ENCODE measurements around the gene TLE2. TPM values are rescaled to one million over a fixed set of nuclear protein-coding genes. Genes with fewer than 3 reads are reported as not detected.
A peak's percentile ranks its signal among the peaks of the same experiment; 100 is the strongest.

TLE2 gene
- total and polyA plus RNA-seq, 2 donors from 2014 or later: 28.2 to 76.6 TPM

DNA sequence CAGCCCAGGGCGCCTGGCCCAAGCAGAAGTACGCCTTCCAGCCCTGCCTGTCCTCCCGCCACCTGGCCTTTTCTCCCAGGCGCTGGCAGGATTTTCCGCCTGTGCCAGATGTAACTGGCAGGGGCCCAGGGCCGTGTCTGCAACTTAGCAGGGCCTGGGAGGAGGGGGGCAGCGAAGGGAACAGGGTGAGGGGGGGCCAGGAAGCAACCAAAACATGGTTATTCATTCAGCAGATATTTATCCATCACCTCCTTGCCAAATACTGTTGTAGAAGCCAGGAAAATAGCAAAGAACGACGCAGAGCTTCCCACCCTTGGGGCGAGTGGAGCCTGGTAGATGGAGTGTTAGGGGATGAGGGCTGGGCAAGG lies 46.1 kb downstream of the TLE2 start:
- no peak for FAIRE-seq
- H3K27ac ChIP-seq (ENCODE audit: low read depth in 2 of 2, low read length in 2 of 2): peak overlapping the region; percentile 82 to 93
- intact Hi-C loops (cut with DNase I): no loop called here
- H3K4me3 ChIP-seq (ENCODE audit: low read length in 3 of 3): no peak overlapping the region
- H3K9ac ChIP-seq (ENCODE audit: low read length in 3 of 3): peak overlapping the region in 1 of 3 donors; percentile 15
- H3K36me3 ChIP-seq (ENCODE audit: control insufficient read depth in 2 of 3, insufficient read depth in 3 of 3, low read length in 3 of 3): no peaks in the 10 kb centered on the region
- H3K9me3 ChIP-seq (ENCODE audit: control insufficient read depth in 2 of 3, insufficient read depth in 1 of 3, low read length in 3 of 3): no peaks in the 10 kb centered on the region
- DNase-seq: peak in 4 of 5 donors; percentile 59 to 96 (median 70)
- no peaks in the 10 kb centered on the region for H3K27me3 ChIP-seq (ENCODE audit: control insufficient read depth, insufficient read depth, low read length)
- peaks cover 0 to 18% (median 12%) of the 10 kb centered on the region in 3 donors for H3K4me1 ChIP-seq (ENCODE audit: control insufficient read depth in 2 of 3, insufficient read depth in 2 of 3, low read depth in 1 of 3, low read length in 3 of 3)
- TF ChIP-seq, protein P1, sequence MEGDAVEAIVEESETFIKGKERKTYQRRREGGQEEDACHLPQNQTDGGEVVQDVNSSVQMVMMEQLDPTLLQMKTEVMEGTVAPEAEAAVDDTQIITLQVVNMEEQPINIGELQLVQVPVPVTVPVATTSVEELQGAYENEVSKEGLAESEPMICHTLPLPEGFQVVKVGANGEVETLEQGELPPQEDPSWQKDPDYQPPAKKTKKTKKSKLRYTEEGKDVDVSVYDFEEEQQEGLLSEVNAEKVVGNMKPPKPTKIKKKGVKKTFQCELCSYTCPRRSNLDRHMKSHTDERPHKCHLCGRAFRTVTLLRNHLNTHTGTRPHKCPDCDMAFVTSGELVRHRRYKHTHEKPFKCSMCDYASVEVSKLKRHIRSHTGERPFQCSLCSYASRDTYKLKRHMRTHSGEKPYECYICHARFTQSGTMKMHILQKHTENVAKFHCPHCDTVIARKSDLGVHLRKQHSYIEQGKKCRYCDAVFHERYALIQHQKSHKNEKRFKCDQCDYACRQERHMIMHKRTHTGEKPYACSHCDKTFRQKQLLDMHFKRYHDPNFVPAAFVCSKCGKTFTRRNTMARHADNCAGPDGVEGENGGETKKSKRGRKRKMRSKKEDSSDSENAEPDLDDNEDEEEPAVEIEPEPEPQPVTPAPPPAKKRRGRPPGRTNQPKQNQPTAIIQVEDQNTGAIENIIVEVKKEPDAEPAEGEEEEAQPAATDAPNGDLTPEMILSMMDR (IDR thresholded peaks at IDR 0.05; ENCODE audit: borderline replicate concordance, extremely low read depth, insufficient read depth): no peak

DNA sequence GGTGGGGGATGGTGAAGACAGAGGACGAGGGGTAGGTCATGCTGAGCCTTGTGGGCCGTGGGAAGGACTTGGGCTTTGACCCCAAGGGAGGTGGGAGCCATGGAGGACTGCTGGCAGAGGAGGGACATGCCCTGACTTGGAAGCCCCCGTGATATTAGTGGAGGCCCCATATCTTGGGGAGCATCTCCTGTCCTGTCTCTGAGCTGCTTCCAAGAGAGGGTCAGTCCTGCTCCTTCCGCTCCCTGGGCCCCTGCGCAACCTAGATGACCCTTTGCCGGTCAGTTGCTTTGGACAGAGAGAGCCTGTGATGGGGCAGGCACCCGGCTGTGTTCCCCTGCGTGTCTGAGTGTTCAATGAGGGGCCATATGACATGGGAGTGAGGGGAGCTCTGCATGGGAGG lies 46.5 kb downstream of the TLE2 start:
- H3K9me3 ChIP-seq (ENCODE audit: control insufficient read depth in 2 of 3, insufficient read depth in 1 of 3, low read length in 3 of 3): no peaks in the 10 kb centered on the region
- no peaks in the 10 kb centered on the region for H3K27me3 ChIP-seq (ENCODE audit: control insufficient read depth, insufficient read depth, low read length)
- FAIRE-seq (no peak), DNase-seq (peak in 2 of 5 donors; percentile 56 to 76)
- TF ChIP-seq, protein P1 (IDR thresholded peaks at IDR 0.05; ENCODE audit: borderline replicate concordance, extremely low read depth, insufficient read depth): no peak
- H3K27ac ChIP-seq (ENCODE audit: low read depth in 2 of 2, low read length in 2 of 2): peak overlapping the region; percentile 82 to 93
- H3K4me3 ChIP-seq (ENCODE audit: low read length in 3 of 3): no peak overlapping the region
- H3K4me1 ChIP-seq (ENCODE audit: control insufficient read depth in 2 of 3, insufficient read depth in 2 of 3, low read depth in 1 of 3, low read length in 3 of 3): peaks cover 0 to 18% (median 12%) of the 10 kb centered on the region in 3 donors
- no peaks in the 10 kb centered on the region for H3K36me3 ChIP-seq (ENCODE audit: control insufficient read depth in 2 of 3, insufficient read depth in 3 of 3, low read length in 3 of 3)
- H3K9ac ChIP-seq (ENCODE audit: low read length in 3 of 3): peak overlapping the region in 1 of 3 donors; percentile 26
- intact Hi-C loops (cut with DNase I): no loop called here

DNA sequence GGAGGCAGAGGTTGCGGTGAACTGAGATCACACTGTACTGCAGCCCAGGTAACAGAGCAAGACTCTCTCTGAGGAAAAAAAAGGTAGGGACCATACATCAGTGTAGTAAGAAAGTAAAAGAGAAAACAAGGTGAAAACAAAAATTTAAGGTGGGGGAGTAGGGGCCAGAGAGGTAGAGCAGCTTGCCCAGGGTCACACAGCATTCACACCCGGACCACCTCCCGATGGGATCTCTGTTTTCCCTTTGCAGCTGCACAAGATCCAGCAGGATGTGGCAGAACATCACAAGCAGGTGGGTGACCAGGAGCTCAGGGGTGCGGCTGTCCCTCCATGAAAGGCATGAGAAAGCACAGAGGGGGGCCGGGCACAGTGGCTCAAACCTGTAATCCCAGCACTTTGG lies 47.2 kb downstream of the TLE2 start:
- TF ChIP-seq, protein P1 (IDR thresholded peaks at IDR 0.05; ENCODE audit: borderline replicate concordance, extremely low read depth, insufficient read depth): no peak
- Histone ChIP-seq H3K27ac (ENCODE audit: low read depth in 2 of 2, low read length in 2 of 2) (no peak overlapping the region), H3K4me3 (ENCODE audit: low read length in 3 of 3) (no peak overlapping the region), H3K9ac (ENCODE audit: low read length in 3 of 3) (no peak overlapping the region), H3K9me3 (ENCODE audit: control insufficient read depth in 2 of 3, insufficient read depth in 1 of 3, low read length in 3 of 3) (no peaks in the 10 kb centered on the region), H3K27me3 (ENCODE audit: control insufficient read depth, insufficient read depth, low read length) (no peaks in the 10 kb centered on the region), H3K4me1 (ENCODE audit: control insufficient read depth in 2 of 3, insufficient read depth in 2 of 3, low read depth in 1 of 3, low read length in 3 of 3) (peaks cover under 1 to 17% (median 13%) of the 10 kb centered on the region in 3 donors), H3K36me3 (ENCODE audit: control insufficient read depth in 2 of 3, insufficient read depth in 3 of 3, low read length in 3 of 3) (no peaks in the 10 kb centered on the region)
- no peak for DNase-seq
- FAIRE-seq: no peak
- intact Hi-C loops (cut with DNase I): no loop called here

DNA sequence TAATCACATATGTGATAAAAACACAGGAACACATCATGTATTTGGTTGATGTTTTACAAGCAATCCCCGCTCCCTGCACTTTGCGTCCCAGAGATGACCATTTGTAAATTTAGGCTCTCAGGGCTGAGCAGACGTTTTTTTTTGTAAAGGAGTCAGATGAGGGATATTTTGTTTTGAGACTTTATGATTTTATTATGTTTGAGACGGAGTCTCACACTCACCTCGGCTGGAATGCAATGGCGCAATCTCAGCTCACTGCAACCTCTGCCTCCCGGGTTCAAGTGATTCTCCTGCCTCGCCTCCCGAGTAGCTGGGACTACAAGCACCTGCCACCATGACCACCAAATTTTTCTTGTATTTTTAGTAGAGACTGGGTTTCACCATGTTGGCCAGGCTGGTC lies 50.3 kb downstream of the TLE2 start:
- Histone ChIP-seq H3K27ac (ENCODE audit: low read depth in 2 of 2, low read length in 2 of 2) (no peak overlapping the region), H3K9me3 (ENCODE audit: control insufficient read depth in 2 of 3, insufficient read depth in 1 of 3, low read length in 3 of 3) (no peaks in the 10 kb centered on the region), H3K36me3 (ENCODE audit: control insufficient read depth in 2 of 3, insufficient read depth in 3 of 3, low read length in 3 of 3) (no peaks in the 10 kb centered on the region), H3K4me1 (ENCODE audit: control insufficient read depth in 2 of 3, insufficient read depth in 2 of 3, low read depth in 1 of 3, low read length in 3 of 3) (peaks cover 2 to 21% (median 17%) of the 10 kb centered on the region in 3 donors), H3K9ac (ENCODE audit: low read length in 3 of 3) (no peak overlapping the region), H3K4me3 (ENCODE audit: low read length in 3 of 3) (no peak overlapping the region), H3K27me3 (ENCODE audit: control insufficient read depth, insufficient read depth, low read length) (no peaks in the 10 kb centered on the region)
- intact Hi-C loops (cut with DNase I): no loop called here
- no peak for DNase-seq
- FAIRE-seq: no peak
- TF ChIP-seq, protein P1 (IDR thresholded peaks at IDR 0.05; ENCODE audit: borderline replicate concordance, extremely low read depth, insufficient read depth): no peak
